GM21381 (cell line): ENCODE results near the gene SPOCK1.
"Not testable (repeated sequence)": the region's sequence is repeated elsewhere in the genome, so short reads cannot be mapped to it uniquely, and the experiment has no call there.

ENCODE experiments used
- ATAC-seq: cut with Tn5 transposase; IDR thresholded peaks from one replicate; pipeline ENCODE4 v1.9.1; 2021; ENCODE audit warnings: mild to moderate bottlenecking, moderate library complexity; ENCODE audit not compliant: unreplicated experiment

The SPOCK1 gene

DNA sequence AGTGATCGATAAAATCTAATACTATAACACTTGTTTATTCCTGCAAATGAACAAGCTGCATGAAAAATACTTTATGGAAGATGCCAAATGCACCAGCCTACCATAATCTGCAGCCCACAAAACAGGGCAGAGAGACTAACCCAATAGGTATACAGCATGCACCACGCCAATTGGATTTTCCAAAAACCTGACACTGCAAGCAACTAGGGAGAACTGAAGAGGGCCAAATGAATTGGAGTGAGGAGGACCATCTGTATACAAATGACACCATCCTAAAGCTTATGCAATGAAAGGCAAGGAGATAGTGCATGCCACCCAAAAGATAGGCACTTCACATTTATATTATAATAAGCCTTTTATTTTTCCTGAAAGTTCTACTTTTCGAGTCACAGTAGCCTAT is 100.4 kb downstream of the SPOCK1 start:
- no peak for ATAC-seq

DNA sequence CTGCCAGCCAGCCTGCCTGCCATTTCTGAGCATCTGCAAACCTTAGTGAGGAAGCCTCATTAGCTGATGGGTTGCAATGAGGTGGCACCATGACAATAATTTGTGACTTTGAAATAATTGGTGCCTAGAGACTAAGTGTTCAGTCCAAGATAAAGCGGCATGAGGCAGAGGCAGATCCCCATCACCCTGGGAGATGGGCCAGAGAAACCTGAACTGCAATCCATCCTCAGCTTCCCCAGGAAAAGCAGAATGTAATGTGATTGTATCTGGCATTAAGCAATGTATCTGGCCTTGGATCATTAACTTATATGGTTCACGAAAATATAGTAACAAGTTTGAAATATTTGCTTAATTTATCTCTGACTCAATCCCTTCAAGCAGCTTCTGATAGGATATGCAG is 101.0 kb downstream of the SPOCK1 start:
- ATAC-seq = no peak

DNA sequence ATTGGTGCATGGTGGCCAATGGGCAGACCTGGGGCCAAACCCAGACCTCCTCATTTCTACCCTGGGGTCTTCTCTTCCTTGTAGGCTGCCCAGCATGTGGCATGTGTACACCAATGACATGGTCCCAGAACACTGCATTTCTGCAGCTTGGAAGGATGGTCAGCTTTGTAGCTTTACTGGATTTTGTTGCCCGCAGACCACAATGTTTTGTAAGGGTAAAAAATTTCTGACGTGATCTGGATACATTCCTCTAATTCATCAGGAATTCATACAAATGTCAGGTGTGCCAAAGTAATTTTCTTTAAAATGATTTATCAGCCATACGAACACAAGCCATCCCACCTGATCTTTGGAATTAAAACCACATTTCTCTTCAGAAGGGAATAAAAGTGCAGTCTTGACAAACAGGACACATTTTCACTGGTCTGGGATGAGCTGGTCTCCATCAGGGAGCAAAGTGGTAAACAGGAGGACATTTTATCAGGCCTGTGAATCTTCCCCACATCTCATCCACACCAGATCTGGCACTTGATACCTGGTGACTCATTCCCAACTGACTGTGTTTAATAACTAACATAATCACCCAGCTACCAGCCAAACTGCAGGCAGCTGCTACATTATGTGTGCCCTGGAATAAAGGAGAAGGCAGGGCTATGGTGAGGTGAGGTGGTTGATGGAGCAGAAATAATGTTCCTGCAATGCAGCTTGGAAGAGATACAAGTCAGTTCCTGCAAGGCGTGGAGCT is 103.9 kb downstream of the SPOCK1 start:
- no peak for ATAC-seq

DNA sequence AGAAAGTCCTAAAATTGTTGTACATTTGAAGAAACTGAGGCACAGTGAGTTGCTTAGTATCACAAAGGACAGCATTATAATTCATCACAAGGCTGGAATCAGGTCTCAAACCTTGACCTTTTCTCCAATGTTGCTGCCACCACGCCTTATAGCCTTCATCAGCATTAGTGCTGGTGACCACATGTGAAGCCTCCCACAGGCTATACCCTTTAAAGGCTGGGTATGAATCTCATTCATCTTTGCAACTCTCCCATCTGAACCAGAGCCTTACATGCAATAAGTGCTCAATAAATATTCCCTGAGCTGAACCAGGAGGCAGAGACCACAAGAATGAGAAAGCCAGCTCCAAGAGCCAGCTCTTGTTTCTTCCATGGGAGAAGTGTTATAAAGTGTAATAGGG is 104.7 kb downstream of the SPOCK1 start:
- no peak for ATAC-seq

DNA sequence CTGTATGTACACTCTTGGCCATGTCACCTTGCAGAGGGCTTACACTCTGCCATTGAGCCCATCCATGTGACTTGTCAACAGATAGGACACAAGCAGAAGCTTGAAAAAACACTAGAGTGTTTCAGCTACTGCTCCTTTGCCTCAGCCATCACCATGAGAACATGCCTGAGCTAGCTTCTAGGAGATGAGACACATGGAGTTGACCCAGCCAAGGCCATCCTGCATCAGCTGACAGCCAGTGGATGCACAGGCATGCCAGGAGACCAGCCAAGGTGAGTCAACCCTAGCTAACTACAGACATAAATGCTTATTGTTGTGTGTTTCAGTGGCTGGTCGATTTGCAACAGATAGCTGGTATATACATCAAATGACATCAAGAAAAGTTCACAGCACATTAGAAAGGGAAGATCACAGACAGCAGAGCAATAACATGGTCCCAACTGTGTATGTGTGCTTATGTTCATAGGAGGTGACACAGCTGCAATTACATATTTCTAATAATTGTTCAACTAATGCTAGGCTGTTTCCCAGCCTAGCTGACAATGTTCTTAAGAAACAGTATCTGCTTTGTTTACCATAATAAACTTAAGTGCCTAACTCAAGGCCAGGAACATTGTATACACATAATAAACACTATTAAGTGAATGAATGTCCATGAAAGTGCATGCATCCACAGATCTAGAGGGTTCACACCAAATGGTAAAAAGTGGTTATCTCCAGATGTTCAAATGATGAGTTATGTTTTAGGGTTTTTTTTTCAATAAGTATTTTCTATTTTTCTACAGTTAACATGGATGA is 105.7 kb downstream of the SPOCK1 start:
- no peak for ATAC-seq

DNA sequence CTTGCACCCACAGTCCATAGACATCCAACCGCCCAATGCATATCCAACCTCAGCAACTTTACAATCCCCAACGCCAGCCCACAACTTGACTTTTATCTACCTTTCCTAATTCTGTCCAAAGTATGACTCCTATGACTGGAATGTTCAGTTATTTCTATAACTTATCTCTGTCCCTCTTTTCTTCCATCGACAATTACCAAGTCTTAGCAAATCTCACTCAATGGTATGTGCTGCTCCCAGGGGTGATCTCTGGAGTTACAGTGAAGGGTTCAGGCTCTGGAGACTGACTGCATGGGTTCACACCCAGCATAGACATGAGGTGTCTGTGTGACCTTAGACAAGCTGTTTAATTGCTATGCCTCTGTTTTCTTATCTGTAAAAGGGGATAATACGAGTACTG is 106.9 kb downstream of the SPOCK1 start:
- ATAC-seq = no peak

DNA sequence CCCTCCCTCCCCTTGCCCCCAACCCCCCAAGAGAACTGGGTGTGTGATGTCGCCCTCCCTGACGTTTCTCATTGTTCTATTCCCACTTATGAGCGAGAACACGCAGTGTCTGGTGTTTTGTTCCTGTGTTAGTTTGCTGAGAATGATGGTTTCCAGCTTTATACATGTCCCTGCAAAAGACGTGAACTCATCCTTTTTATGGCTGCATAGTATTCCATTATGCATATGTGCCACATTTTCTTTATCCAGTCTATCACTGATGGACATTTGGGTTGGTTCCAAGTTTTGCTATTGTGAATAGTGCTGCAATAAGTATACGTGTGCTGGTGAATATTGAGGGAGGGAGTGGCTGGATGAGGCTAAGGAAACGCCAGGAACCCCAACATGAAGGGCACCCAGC is 108.1 kb downstream of the SPOCK1 start:
- ATAC-seq = not testable (repeated sequence)

DNA sequence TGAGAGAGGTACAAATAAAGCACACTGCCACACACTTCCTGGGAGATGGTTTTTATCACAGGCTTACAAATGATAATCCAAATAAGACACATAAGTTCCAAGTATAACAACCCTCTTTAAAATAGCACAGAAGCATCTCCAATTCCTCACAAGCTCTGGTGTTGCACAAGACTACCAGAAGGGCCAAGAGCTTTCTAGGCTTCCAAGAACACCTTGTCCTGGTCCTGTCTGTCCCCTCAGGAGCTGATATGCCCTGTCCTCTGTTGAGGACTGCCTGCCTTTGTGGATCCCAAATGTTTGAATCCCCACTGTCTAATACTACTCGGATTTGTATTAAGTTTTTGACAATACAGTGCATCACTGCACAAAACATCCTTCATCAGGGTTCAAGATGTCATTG is 110.1 kb downstream of the SPOCK1 start:
- ATAC-seq = no peak

DNA sequence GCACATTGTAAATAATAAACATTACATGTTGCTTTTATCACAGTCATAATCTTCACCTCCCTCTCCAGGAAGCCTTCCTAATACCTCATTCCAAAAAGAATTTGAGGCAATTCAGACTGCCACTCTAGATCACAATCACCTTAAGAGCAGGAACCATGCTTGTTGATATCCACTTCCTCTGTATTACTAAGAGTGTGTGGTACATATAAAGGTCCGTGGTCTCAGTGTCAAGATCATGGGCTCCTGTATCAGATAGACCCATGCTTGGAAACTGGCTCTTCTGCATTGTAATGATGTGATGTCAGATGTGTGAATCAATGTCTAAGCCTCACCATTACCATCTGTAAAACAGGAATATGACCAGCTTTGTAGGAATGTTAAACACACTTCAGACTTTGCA is 114.1 kb downstream of the SPOCK1 start:
- ATAC-seq = no peak

DNA sequence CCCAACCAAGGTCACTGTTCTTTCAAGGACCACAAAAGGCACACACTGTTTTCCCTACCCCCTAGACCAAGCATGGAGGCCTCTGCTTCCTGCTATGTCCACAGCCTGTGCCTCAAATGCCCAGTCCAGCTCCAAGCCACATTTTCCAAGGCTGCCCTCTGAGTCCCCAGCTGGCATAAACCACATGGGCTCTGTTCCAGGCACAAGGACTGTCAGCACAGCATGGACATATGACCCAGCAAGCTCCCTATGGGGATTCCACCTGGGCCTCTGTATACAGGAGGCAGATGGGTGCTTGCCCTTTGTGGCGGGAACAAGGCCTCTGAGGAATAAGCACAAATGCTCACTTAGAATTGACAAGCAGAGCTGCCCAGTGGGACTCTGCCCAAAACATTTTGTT is 115.2 kb downstream of the SPOCK1 start:
- ATAC-seq = no peak

DNA sequence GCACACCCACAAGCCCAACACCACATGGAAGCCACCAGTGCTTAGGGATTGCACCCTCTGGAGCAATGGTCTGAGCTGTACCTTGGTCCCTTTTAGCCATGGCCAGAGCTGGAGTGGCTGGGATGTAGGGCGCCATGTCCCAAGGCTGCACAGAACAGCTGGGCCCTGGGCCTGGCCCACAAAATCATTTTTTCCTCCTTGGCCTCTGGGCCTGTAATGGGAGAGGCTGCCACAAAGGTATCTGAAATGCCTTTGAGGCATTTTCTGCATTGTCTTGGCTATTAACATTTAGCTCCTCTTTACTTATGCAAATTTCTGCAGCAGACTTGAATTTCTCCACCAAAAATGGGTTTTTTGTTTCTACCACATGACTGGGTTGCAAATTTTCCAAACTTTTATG is 117.6 kb downstream of the SPOCK1 start:
- no peak for ATAC-seq

DNA sequence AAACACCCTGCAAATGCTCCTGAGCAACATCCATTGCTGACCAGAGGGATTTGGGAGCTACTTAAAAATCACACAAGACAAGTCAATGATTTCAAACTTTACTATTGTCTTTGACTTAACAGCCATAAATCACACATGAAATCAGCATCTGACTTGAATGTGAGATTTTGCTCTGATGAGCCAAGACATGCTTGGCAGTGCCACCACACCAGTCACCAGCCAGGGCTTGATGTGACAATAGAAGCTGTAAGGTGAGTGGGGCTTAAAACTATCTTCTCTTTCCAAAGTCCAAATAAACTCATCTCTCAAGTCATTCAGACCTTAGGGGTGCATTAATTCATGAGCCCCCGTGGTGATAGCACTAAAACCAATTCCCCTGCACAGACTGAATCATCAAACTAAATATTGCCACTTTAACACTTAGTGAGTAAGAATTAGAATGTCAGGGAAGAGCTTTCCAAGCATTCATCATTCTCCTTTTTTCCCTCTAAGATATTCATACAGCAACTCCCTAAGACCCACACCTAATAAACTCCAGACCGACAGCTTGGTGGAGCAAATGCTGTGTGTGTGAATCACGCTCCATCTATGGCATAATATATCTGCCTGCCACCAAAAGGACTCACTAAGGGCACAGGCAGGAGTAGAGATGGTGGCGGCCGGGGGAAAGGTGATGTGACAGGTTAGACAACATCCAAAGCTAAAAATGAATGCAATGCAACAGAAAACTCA is 119.4 kb downstream of the SPOCK1 start:
- no peak for ATAC-seq

DNA sequence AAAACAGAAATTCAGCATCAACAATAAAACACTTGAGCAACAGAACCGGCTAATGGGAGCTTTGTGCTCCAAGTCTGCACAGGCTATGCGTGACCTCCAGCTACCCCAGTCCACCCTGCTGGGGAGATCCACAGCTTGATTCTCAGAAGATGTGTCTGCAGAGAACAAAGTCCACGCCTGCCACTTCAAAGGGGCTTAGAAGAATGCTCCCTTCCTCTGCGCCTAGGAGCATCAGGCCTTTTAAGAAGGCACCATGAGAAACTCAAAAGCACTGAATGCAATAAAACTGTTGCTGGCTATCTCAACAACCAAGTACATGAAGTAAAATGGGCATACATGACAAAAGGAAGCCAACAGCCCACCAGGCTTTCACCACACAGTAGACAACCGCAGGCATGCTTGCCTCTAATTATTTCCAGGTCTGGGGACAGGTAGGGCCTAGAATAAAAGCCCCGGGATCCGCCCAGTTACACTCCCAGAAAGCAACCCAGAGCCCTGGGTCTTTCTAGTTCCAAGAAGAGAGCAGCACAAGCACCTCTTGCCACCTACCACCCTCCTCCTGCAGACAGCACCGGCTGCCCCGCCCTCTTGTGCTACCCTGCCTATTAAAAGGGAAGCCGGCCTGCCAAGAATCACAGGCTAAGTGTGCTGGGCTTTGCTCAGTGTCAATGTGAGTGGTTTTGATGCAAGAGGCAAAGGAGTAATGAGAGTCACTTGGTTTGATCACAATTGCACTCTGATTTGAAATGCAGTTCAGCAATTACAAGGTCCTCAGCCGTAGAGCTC is 123.2 kb downstream of the SPOCK1 start:
- ATAC-seq = no peak

DNA sequence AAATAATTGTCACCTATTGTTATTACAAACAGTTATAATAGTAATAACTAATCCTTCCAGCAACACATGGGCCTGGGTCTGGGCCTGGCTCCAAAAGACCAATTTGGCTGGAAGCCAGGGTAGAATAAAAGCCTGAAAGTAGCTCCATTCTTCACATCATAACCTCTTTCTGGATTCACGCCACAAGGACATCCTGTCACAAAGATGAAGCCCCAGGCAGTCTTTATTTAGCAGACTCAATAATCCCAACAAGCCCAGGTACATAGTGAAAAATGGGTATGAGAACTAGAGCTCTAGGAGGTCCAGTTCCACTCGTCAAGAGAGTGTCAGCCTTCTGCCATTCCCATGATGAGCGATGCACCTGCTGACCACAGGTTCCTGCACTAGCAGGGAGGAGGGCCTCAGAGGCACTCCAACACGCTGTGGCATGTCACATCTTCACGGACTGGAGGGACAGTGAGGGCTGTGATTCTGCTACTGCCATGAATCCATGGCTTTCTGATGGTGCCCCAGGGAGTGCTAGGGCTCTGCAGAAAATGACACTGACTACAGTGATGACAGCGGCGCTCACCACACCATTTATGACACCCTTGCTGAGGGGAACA is 124.9 kb downstream of the SPOCK1 start:
- no peak for ATAC-seq

DNA sequence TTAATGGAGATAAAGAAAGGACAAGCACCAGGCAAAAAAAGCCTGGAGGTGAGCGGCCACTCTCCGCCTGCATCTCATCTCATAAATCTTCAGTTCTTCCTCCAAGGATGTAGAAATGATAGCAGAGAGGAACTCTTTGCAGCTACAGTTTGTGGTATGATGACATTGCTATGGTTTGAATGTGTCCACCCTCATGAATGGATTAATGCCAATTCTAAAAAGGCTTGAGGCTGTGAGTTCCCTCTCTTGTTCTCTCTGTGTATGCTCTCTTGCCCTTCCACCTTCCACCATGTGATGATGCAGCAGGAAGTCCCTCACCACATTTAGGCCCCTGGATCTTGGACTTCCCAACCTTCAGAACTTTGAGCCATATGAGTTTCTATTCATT is 126.4 kb downstream of the SPOCK1 start:
- ATAC-seq = no peak

DNA sequence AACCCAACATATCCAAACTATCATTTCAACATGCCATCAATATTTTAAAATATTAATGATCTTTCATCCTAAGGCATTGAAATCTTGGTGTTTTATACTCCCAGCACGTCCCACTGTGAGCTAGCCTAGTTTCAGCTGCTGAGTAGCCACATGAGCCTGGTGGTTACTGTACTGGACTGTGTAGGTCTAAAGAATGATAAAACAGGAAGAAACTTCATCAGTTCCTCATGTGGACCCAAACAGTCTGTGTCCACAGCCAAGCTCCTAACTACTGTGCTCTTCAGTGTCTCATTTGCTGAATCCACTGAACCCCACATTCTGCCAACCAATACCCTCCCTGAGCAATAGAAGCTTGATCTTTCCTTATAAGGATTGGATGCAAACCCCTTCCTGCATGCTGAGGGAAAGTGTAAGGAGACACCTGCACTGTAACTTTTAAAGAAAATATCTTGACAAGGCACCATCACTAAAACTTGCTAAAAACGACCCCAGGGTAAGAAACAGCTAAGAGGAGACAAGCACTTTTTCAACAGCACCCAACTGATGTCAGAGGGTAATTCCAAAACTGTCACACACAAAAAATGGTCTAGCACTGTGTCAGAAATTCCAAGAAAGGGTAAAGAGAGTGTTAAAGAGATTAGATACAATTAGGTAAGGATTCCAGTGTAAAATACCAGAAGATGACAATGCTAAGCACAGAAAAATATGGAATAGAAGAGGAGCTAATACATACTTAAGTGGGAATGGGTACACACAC is 126.9 kb downstream of the SPOCK1 start:
- no peak for ATAC-seq

DNA sequence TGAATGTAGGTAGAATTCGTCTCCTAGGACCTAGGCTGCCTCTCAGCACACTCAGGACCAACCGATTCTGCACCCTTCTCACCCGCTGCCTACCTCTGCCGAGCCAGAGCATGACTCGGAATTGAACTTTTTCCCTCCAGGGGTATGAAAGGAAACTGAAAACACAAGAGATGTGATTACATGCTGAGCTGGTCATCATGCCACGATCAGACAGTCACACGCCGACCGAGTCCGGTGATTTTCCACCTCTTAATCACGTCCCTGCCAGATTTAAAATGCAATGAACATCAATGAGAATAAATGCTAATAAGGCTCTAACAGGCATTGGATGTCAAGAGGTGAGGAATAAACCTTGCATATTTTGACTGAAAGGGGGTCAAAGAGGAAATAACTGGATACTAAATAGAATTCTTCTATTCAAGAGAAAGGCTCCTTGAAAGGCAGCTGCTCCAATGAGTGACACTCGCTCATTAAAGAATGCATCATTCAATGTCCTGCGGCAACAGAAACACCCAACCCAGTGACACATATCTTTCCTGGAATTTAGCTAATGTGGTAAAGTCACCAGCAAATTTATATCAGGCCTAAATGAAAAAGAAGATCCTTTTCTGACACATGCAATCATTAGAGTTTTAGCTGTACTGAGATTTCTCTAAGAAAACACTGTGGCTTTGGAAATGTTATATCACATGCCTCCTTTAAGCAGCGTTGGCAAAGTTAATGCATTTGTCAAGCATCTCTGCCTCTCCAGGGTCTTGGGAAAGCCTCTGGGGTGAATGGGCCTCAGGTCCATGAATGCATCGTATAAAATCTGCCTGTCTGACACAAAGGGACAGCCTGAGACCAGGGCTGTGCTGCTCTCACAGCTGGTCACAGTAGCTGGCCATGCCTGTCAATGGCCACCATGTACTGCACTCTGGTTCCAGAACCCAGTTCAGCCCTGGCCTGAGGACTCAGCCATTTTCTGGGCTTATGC is 128.7 kb downstream of the SPOCK1 start:
- ATAC-seq = no peak

DNA sequence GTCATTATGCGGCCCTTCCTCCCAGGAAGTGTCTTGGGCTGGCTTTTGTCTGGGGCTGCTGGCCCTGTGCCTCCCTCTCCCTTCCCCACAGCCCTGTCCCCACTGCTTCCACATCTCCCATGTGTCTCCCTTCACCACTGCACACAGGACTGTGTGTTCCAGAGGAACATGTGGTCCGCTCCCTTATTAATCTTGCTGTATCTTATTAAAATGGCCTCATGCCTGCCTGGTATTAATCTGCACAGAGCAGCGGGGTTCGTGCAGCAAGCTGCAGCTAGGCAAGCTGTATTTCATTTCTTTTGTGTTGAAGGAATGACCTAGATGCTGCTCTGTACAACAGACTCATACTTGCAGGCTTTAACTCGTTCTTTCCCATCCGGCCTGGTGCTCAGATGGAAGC is 130.5 kb downstream of the SPOCK1 start:
- no peak for ATAC-seq

DNA sequence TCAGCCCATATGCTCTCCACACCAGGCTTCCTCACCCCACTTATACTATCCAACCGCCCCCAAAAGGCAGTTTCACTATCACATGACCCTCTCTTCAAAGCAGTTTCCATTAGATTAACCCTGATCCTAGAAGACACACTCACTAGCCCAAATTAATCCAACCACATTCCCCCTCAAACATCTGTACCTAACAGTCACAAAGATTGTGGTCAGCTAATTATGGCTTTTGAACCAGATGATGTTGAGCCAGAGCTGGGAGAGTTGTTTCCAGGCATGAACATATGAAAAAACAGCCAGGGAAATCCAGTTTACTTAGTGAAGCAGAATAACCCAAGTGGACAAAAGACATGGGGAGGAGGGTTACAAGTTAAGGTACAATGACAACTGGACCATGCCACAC is 131.2 kb downstream of the SPOCK1 start:
- ATAC-seq = no peak
